HG02852 (cell line): ENCODE results near the gene ZNF79.

Experiments
- ATAC-seq: cut with Tn5 transposase; IDR thresholded peaks from one replicate; pipeline ENCODE4 v1.9.1; 2021; ENCODE audit warnings: mild to moderate bottlenecking, moderate library complexity; ENCODE audit not compliant: unreplicated experiment

Gene ZNF79

GRCh38 chr9:127492616-127493015, 68.4 kb downstream of the ZNF79 start:
- no peak for ATAC-seq

GRCh38 chr9:127493592-127494303, 69.6 kb downstream of the ZNF79 start:
- no peak for ATAC-seq

- ATAC-seq, result no peak
Measured at GRCh38 chr9:127494304-127494702, 70.1 kb downstream of the ZNF79 start.
